ENCODE results near the gene PRPF8. TPM values are rescaled to one million over a fixed set of nuclear protein-coding genes. Genes with fewer than 3 reads are reported as not detected.

The PRPF8 gene
- total RNA-seq, 4 donors from 2014 or later = 141 to 187 (median 163) TPM

DNA sequence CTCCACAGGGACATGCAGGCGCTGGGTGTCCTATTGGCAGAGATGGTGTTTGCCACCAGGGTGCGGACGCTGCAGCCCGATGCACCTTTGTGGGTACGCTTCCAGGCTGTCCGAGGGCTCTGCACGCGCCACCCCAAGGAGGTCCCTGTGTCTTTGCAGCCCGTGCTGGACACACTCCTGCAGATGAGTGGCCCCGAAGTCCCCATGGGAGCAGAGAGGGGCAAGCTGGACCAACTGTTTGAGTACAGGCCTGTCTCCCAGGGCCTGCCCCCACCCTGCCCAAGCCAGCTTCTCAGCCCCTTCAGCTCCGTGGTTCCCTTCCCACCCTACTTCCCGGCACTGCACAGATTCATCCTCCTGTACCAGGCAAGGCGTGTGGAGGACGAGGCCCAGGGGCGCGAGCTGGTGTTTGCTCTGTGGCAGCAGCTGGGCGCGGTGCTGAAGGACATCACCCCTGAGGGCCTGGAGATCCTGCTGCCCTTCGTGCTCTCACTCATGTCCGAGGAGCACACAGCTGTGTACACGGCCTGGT, 42.7 kb upstream of the PRPF8 start:
- 94% methylated on average over 14 of the region's 21 CpGs for WGBS
- Histone ChIP-seq H3K27me3 (no peaks in the 10 kb centered on the region), H3K4me3 (no peak overlapping the region), H3K27ac (replicated peaks in 1 of 4) (no peak overlapping the region), H3K9me3 (no peaks in the 10 kb centered on the region), H3K4me1 (peaks cover 39 to 83% (median 77%) of the 10 kb centered on the region in 4 donors), H3K36me3 (peaks cover 9 to 55% (median 49%) of the 10 kb centered on the region in 4 donors)
- DNase-seq (ENCODE audit: extremely low spot score) = no peak
- TF ChIP-seq, protein P1, sequence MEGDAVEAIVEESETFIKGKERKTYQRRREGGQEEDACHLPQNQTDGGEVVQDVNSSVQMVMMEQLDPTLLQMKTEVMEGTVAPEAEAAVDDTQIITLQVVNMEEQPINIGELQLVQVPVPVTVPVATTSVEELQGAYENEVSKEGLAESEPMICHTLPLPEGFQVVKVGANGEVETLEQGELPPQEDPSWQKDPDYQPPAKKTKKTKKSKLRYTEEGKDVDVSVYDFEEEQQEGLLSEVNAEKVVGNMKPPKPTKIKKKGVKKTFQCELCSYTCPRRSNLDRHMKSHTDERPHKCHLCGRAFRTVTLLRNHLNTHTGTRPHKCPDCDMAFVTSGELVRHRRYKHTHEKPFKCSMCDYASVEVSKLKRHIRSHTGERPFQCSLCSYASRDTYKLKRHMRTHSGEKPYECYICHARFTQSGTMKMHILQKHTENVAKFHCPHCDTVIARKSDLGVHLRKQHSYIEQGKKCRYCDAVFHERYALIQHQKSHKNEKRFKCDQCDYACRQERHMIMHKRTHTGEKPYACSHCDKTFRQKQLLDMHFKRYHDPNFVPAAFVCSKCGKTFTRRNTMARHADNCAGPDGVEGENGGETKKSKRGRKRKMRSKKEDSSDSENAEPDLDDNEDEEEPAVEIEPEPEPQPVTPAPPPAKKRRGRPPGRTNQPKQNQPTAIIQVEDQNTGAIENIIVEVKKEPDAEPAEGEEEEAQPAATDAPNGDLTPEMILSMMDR (IDR thresholded peaks at IDR 0.05) = no peak
- no peak for TF ChIP-seq POLR2A (IDR thresholded peaks at IDR 0.05; ENCODE audit: low read depth)
- TF ChIP-seq EP300 (IDR thresholded peaks at IDR 0.05) = no peak
- no peak for TF ChIP-seq POLR2AphosphoS5 (IDR thresholded peaks at IDR 0.05)
- intact Hi-C loops (cut with DNase I) = no loop called here

DNA sequence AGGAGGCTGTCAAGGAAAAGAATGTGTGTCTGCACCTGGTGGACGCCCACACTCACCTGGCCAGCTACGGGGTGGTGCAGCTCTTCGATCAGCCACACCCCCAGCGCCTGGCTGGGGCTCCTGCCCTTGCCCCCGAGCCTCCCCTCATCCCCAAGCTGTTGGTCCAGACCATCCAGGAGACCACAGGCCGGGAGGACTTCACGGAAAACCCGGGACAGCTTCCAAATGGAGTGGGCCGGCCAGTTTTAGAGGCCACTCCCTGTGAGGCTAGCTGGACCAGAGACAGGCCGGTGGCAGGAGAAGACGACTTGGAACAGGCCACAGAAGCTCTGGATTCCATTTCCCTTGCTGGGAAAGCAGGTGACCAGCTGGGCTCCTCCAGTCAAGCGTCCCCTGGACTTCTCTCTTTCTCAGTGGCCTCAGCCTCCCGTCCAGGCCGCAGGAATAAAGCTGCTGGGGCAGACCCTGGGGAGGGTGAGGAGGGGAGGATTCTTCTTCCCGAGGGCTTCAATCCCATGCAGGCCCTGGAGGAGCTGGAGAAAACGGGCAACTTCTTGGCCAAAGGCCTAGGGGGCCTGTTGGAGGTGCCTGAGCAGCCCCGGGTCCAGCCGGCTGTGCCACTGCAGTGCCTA, 42.1 kb upstream of the PRPF8 start:
- Histone ChIP-seq H3K4me1 (peaks cover 39 to 83% (median 77%) of the 10 kb centered on the region in 4 donors), H3K27me3 (no peaks in the 10 kb centered on the region), H3K9me3 (no peaks in the 10 kb centered on the region), H3K27ac (replicated peaks in 1 of 4) (no peak overlapping the region), H3K4me3 (no peak overlapping the region), H3K36me3 (peaks cover 9 to 51% (median 45%) of the 10 kb centered on the region in 4 donors)
- WGBS = 71% methylated on average over 12 of the region's 18 CpGs
- no peak for DNase-seq (ENCODE audit: extremely low spot score)
- intact Hi-C loops (cut with DNase I) = no loop called here
- TF ChIP-seq, protein P1 (IDR thresholded peaks at IDR 0.05) = no peak
- TF ChIP-seq EP300 (IDR thresholded peaks at IDR 0.05) (no peak), POLR2A (IDR thresholded peaks at IDR 0.05; ENCODE audit: low read depth) (no peak), POLR2AphosphoS5 (IDR thresholded peaks at IDR 0.05) (no peak)

DNA sequence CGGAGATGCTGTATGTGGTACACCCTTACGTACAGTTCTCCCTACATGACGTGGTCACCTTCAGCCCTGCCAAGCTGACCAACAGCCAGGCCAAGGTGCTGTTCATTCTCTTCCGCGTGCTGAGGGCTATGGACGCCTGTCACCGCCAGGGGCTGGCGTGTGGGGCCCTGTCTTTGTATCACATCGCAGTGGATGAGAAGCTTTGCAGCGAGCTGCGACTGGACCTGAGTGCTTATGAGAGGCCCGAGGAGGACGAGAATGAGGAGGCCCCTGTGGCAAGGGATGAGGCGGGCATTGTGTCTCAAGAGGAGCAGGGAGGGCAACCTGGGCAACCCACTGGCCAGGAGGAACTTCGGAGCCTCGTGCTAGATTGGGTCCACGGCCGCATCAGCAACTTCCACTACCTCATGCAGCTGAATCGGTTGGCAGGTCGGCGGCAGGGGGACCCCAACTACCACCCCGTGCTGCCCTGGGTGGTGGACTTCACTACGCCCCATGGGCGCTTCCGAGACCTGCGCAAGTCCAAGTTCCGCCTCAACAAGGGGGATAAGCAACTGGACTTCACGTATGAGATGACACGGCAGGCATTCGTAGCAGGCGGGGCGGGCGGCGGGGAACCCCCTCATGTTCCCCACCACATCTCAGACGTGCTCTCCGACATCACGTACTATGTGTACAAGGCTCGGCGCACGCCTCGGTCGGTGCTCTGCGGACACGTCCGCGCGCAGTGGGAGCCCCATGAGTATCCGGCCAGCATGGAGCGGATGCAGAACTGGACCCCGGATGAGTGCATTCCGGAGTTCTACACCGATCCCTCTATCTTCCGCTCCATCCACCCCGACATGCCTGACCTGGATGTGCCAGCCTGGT, 41.2 kb upstream of the PRPF8 start:
- Histone ChIP-seq H3K9me3 (no peaks in the 10 kb centered on the region), H3K4me1 (peaks cover 41 to 86% (median 73%) of the 10 kb centered on the region in 4 donors), H3K36me3 (peaks cover 9 to 45% (median 36%) of the 10 kb centered on the region in 4 donors), H3K27ac (replicated peaks in 1 of 4) (peak overlapping the region in 3 of 4 donors; percentile 85 to 89 (median 85)), H3K27me3 (no peaks in the 10 kb centered on the region), H3K4me3 (peak overlapping the region; percentile 74 to 94 (median 84))
- WGBS = 95% methylated on average over 32 of the region's 54 CpGs
- intact Hi-C loops (cut with DNase I) = no loop called here
- TF ChIP-seq, protein P1 (IDR thresholded peaks at IDR 0.05) = no peak
- TF ChIP-seq POLR2A (IDR thresholded peaks at IDR 0.05; ENCODE audit: low read depth) (no peak), POLR2AphosphoS5 (IDR thresholded peaks at IDR 0.05) (no peak), EP300 (IDR thresholded peaks at IDR 0.05) (no peak)
- DNase-seq (ENCODE audit: extremely low spot score) = no peak

GRCh38 chr17:1724869-1725641, 40.4 kb upstream of the PRPF8 start:
- H3K9me3 ChIP-seq = no peaks in the 10 kb centered on the region
- no peak for TF ChIP-seq POLR2A (IDR thresholded peaks at IDR 0.05; ENCODE audit: low read depth)
- TF ChIP-seq, protein P1 (IDR thresholded peaks at IDR 0.05) = peak in 2 of 3 experiments; percentile 29 to 32
- H3K36me3 ChIP-seq = peaks cover 9 to 41% (median 31%) of the 10 kb centered on the region in 4 donors
- intact Hi-C loops (cut with DNase I) = loop anchor here (5.0 kb wide), 2 partner anchors 57 to 137 kb away; no protein-coding TSS in a partner anchor
- H3K27ac ChIP-seq (replicated peaks in 1 of 4) = peak overlapping the region; percentile 85 to 89 (median 86)
- 90% methylated on average over 2 of the region's 51 CpGs for WGBS
- DNase-seq (ENCODE audit: extremely low spot score) = no peak
- H3K4me3 ChIP-seq = peak overlapping the region; percentile 74 to 94 (median 84)
- H3K4me1 ChIP-seq = peaks cover 40 to 85% (median 73%) of the 10 kb centered on the region in 4 donors
- H3K27me3 ChIP-seq = no peaks in the 10 kb centered on the region

All from esophagus muscularis mucosa (tissue), 4 donors.